Measurements from ENCODE around the gene BTRC. TPM values are rescaled to one million over a fixed set of nuclear protein-coding genes. Genes with fewer than 3 reads are reported as not detected.
"Not testable (repeated sequence)": the region's sequence is repeated elsewhere in the genome, so short reads cannot be mapped to it uniquely, and the experiment has no call there.

Gene BTRC
- total RNA-seq, 1 experiment from 2014 or later = 19.4 TPM

DNA sequence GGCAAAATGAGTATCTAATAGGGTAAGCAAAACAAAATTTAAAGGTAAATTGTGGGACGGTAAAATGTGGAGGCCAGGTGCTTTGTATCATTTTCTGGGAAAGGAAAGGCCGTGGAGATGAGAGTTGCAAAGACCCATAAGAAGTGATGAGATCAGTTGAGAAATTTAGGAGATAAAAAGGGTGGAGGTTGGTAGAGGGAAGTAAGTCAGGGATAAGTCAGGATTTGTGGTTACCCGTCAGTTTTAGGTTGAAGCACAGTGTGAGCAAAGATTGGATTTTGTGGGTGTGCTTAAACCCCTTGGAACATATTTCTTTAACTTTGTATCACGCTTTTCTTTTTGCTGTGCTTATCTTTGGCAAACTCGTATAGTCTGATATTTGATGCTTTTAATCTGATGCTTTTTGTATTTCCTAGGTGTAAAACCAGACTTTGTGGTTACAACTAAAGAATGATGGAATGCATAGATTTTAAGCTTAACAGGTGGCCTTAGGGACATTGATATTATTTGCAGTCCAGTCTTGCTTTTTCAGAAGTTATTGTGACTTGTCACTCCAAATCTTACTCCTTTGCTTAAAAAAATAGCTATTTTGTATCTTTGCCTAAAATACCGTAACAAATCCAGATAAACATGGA is 1.2 kb downstream of the BTRC start:
- BruUV-seq (replicated peaks) = no TSS peak

GRCh38 chr10:101356132-101356531 is 2.2 kb downstream of the BTRC start:
- no peak overlapping the region for H3K27ac Mint-ChIP-seq (ENCODE audit: low read depth, unreplicated experiment)
- H3K4me1 Mint-ChIP-seq (ENCODE audit: insufficient read depth, unreplicated experiment) = peaks cover 21% of the 10 kb centered on the region
- DNase-seq (ENCODE audit: unreplicated experiment) = no peak
- CTCF ChIA-PET = interaction anchor here (0.6 to 0.8 kb wide), 2 partner anchors 12 to 15 kb away, joined by 3 read pairs; no protein-coding TSS in a partner anchor
- intact Hi-C loops (cut with micrococcal nuclease) = no loop called here
- H3K4me3 Mint-ChIP-seq (ENCODE audit: unreplicated experiment) = no peak overlapping the region
- no peaks in the 10 kb centered on the region for H3K27me3 Mint-ChIP-seq (ENCODE audit: insufficient read depth, unreplicated experiment)
- no TSS peak for BruUV-seq (replicated peaks)
- POLR2A ChIA-PET = interaction anchor here (2.1 to 8.4 kb wide), 2 partner anchors 7 to 12 kb away, joined by 13 to 64 read pairs; no protein-coding TSS in a partner anchor
- H3K9me3 Mint-ChIP-seq (ENCODE audit: unreplicated experiment) = no peaks in the 10 kb centered on the region
- TF ChIP-seq, protein P1, sequence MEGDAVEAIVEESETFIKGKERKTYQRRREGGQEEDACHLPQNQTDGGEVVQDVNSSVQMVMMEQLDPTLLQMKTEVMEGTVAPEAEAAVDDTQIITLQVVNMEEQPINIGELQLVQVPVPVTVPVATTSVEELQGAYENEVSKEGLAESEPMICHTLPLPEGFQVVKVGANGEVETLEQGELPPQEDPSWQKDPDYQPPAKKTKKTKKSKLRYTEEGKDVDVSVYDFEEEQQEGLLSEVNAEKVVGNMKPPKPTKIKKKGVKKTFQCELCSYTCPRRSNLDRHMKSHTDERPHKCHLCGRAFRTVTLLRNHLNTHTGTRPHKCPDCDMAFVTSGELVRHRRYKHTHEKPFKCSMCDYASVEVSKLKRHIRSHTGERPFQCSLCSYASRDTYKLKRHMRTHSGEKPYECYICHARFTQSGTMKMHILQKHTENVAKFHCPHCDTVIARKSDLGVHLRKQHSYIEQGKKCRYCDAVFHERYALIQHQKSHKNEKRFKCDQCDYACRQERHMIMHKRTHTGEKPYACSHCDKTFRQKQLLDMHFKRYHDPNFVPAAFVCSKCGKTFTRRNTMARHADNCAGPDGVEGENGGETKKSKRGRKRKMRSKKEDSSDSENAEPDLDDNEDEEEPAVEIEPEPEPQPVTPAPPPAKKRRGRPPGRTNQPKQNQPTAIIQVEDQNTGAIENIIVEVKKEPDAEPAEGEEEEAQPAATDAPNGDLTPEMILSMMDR (IDR thresholded peaks at IDR 0.05; ENCODE audit: unreplicated experiment) = no peak
- peaks cover 7% of the 10 kb centered on the region for H3K36me3 Mint-ChIP-seq (ENCODE audit: insufficient read depth, unreplicated experiment)

More for the DNA sequence above, 1.2 kb downstream of the BTRC start:
- TF ChIP-seq, protein P1 (IDR thresholded peaks at IDR 0.05; ENCODE audit: unreplicated experiment) = no peak
- Mint-ChIP-seq H3K27me3 (ENCODE audit: insufficient read depth, unreplicated experiment) (no peaks in the 10 kb centered on the region), H3K4me1 (ENCODE audit: insufficient read depth, unreplicated experiment) (peaks cover 21% of the 10 kb centered on the region), H3K27ac (ENCODE audit: low read depth, unreplicated experiment) (peak overlapping the region; percentile 91), H3K4me3 (ENCODE audit: unreplicated experiment) (peak overlapping the region; percentile 86), H3K36me3 (ENCODE audit: insufficient read depth, unreplicated experiment) (peaks cover 7% of the 10 kb centered on the region), H3K9me3 (ENCODE audit: unreplicated experiment) (no peaks in the 10 kb centered on the region)
- DNase-seq (ENCODE audit: unreplicated experiment) = no peak
- CTCF ChIA-PET = interaction anchor here (0.7 to 1.1 kb wide), 4 partner anchors 16 to 95 kb away, joined by 3 to 5 read pairs (median 3); no protein-coding TSS in a partner anchor
- POLR2A ChIA-PET = interaction anchor here (0.7 to 8.4 kb wide), 9 partner anchors 8 to 199 kb away, joined by 3 to 64 read pairs (median 7); no protein-coding TSS in a partner anchor
- intact Hi-C loops (cut with micrococcal nuclease) = no loop called here

GRCh38 chr10:101357958-101358357 is 4.0 kb downstream of the BTRC start:
- H3K36me3 Mint-ChIP-seq (ENCODE audit: insufficient read depth, unreplicated experiment) = peaks cover 7% of the 10 kb centered on the region
- POLR2A ChIA-PET = interaction anchor here (8.4 kb wide), 1 partner anchor 10 kb away, joined by 64 read pairs; no protein-coding TSS in a partner anchor
- CTCF ChIA-PET = interaction anchor here (0.6 to 1.0 kb wide), 4 partner anchors 49 to 366 kb away, joined by 3 to 5 read pairs (median 4); no protein-coding TSS in a partner anchor
- BruUV-seq (replicated peaks) = no TSS peak
- no peaks in the 10 kb centered on the region for H3K9me3 Mint-ChIP-seq (ENCODE audit: unreplicated experiment)
- no peak overlapping the region for H3K4me3 Mint-ChIP-seq (ENCODE audit: unreplicated experiment)
- intact Hi-C loops (cut with micrococcal nuclease) = no loop called here
- no peak for DNase-seq (ENCODE audit: unreplicated experiment)
- peak overlapping the region; percentile 12 for H3K27ac Mint-ChIP-seq (ENCODE audit: low read depth, unreplicated experiment)
- H3K4me1 Mint-ChIP-seq (ENCODE audit: insufficient read depth, unreplicated experiment) = peaks cover 15% of the 10 kb centered on the region
- H3K27me3 Mint-ChIP-seq (ENCODE audit: insufficient read depth, unreplicated experiment) = no peaks in the 10 kb centered on the region
- TF ChIP-seq, protein P1 (IDR thresholded peaks at IDR 0.05; ENCODE audit: unreplicated experiment) = no peak

DNA sequence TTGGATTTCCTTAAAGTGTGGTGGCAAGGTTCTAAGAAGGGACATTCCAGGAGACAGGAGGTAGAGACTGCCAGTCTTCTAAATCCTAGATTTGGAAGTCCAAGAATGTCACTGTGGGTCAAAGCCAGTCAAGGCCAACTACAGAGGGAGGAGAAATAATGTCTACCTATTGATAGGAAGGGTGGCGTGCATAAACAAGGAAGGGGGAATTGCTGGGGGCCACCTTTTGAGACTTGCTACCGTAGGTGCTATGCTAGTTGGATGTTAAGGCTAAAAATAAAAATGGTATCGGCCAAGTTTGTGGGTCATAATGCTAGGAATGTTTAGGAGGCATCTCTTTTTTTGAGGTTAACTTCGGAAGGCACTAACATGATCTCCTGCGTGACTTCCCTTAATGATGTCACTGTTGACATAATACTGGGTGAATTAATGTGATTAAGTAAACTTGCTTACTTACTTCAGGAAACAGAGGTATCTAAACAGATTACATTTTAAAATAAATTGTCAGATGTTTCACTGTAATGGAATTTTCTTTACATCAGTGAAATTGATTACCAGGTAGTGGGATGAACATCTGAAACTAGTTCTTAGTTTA is 4.8 kb downstream of the BTRC start:
- no peak for DNase-seq (ENCODE audit: unreplicated experiment)
- no peak overlapping the region for H3K27ac Mint-ChIP-seq (ENCODE audit: low read depth, unreplicated experiment)
- no peaks in the 10 kb centered on the region for H3K27me3 Mint-ChIP-seq (ENCODE audit: insufficient read depth, unreplicated experiment)
- peaks cover 15% of the 10 kb centered on the region for H3K4me1 Mint-ChIP-seq (ENCODE audit: insufficient read depth, unreplicated experiment)
- no peaks in the 10 kb centered on the region for H3K9me3 Mint-ChIP-seq (ENCODE audit: unreplicated experiment)
- TF ChIP-seq, protein P1 (IDR thresholded peaks at IDR 0.05; ENCODE audit: unreplicated experiment) = no peak
- H3K4me3 Mint-ChIP-seq (ENCODE audit: unreplicated experiment) = no peak overlapping the region
- ChIA-PET POLR2A (interaction anchor here (8.4 kb wide), 1 partner anchor 10 kb away, joined by 64 read pairs; no protein-coding TSS in a partner anchor), CTCF (interaction anchor here (0.6 to 1.0 kb wide), 3 partner anchors 48 to 365 kb away, joined by 3 to 4 read pairs (median 3); no protein-coding TSS in a partner anchor)
- BruUV-seq (replicated peaks) = no TSS peak
- peaks cover 7% of the 10 kb centered on the region for H3K36me3 Mint-ChIP-seq (ENCODE audit: insufficient read depth, unreplicated experiment)
- intact Hi-C loops (cut with micrococcal nuclease) = no loop called here

DNA sequence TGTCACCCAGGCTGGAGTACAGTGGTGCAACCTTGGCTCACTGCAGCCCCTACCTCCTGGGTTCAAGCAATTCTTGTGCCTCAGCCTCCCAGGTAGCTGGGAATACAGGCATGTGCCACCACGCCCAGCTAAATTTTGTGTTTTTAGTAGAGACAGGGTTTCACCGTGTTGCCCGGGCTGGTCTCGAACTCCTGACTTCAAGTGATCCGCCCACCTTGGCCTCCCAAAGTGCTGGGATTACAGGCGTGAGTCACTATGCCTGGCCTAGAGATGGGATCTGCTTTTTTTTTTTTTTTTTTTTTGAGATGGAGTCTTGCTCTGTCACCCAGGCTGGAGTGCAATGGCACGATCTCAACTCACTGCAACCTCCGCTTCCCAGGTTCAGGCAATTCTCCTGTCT is 6.1 kb downstream of the BTRC start:
- BruUV-seq (replicated peaks); H3K4me1 Mint-ChIP-seq (ENCODE audit: insufficient read depth, unreplicated experiment); DNase-seq (ENCODE audit: unreplicated experiment); H3K4me3 Mint-ChIP-seq (ENCODE audit: unreplicated experiment); H3K9me3 Mint-ChIP-seq (ENCODE audit: unreplicated experiment); H3K27me3 Mint-ChIP-seq (ENCODE audit: insufficient read depth, unreplicated experiment); POLR2A ChIA-PET; H3K27ac Mint-ChIP-seq (ENCODE audit: low read depth, unreplicated experiment); intact Hi-C loops (cut with micrococcal nuclease): not testable (repeated sequence)
- peaks cover 10% of the 10 kb centered on the region for H3K36me3 Mint-ChIP-seq (ENCODE audit: insufficient read depth, unreplicated experiment)
- CTCF ChIA-PET = interaction anchor here (0.6 to 0.9 kb wide), 3 partner anchors 22 to 146 kb away, joined by 3 to 4 read pairs (median 3); no protein-coding TSS in a partner anchor

DNA sequence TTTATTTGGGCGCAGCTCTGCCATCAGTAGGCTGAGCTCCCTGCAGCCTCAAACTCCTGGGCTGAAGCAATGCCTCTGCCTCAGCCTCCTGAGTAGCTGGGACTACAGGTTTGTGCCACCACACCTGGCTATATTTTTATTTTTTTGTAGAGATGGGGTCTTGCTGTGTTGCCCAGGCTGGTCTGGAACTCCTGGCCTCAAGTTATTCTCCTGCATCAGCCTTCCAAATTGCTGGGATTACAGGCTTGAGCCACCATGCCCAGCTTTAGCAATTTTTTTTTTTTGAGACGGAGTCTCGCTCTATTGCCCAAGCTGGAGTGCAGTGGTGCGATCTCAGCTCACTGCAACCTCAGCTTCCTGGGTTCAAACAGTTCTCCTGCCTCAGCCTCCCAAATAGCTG is 6.9 kb downstream of the BTRC start:
- H3K9me3 Mint-ChIP-seq (ENCODE audit: unreplicated experiment); BruUV-seq (replicated peaks); H3K4me1 Mint-ChIP-seq (ENCODE audit: insufficient read depth, unreplicated experiment); H3K4me3 Mint-ChIP-seq (ENCODE audit: unreplicated experiment); DNase-seq (ENCODE audit: unreplicated experiment); H3K27me3 Mint-ChIP-seq (ENCODE audit: insufficient read depth, unreplicated experiment); intact Hi-C loops (cut with micrococcal nuclease); H3K27ac Mint-ChIP-seq (ENCODE audit: low read depth, unreplicated experiment): not testable (repeated sequence)
- peaks cover 17% of the 10 kb centered on the region for H3K36me3 Mint-ChIP-seq (ENCODE audit: insufficient read depth, unreplicated experiment)
- POLR2A ChIA-PET = interaction anchor here (0.6 kb wide), 1 partner anchor 634 kb away, joined by 3 read pairs; no protein-coding TSS in a partner anchor
- CTCF ChIA-PET = interaction anchor here (0.6 to 0.8 kb wide), 3 partner anchors 11 to 146 kb away, joined by 3 read pairs; no protein-coding TSS in a partner anchor
